HEK293 (cell line): ENCODE results near the gene ERICH4.

Experiments used
- CTCF ChIA-PET: fragments of 350-600 bp; formaldehyde crosslinking; extraction: SDS; loops from one replicate; lab custom pipeline; 2021; ENCODE audit warnings: antibody characterized with exemption; lab: Yijun Ruan, JAX
- POLR2A ChIA-PET: fragments of 300-600 bp; formaldehyde crosslinking; extraction: SDS; loops from one replicate; lab custom pipeline; 2020; ENCODE audit warnings: antibody characterized with exemption, inconsistent platforms; lab: Yijun Ruan, JAX
- H3K27ac ChIP-seq: fragments of 200-500 bp; sonication (Bioruptor generic); 2 replicates; pipeline ENCODE4 v1.5.1; 2014; ENCODE audit warnings: low read depth, low read length, control low read depth, inconsistent platforms; ENCODE audit errors: extremely low read depth
- H3K36me3 ChIP-seq, 2 experiments: fragments of 200-500 bp in 1 of 2; sonication (Bioruptor generic) in 1 of 2; 1 replicate in 1 of 2; 2 replicates in 1 of 2; pipeline ENCODE4 v1.5.1; 2014 to 2017; ENCODE audit warnings: inconsistent platforms in 2 of 2, low read length in 2 of 2; ENCODE audit not compliant: control insufficient read depth in 2 of 2, insufficient read depth in 1 of 2
- H3K4me1 ChIP-seq: fragments of 200-500 bp; sonication (Bioruptor generic); 2 replicates; pipeline ENCODE4 v1.5.1; 2014; ENCODE audit warnings: mild to moderate bottlenecking, low read length, inconsistent platforms; ENCODE audit not compliant: control insufficient read depth, insufficient read depth
- H3K4me3 ChIP-seq: 2 replicates; pipeline ENCODE4 v1.5.1; 2011; ENCODE audit warnings: low read depth, mild to moderate bottlenecking, control low read depth, low read length, moderate library complexity
- H3K9me3 ChIP-seq: fragments of 200-500 bp; sonication (Bioruptor generic); 2 replicates; pipeline ENCODE4 v1.5.1; 2014; ENCODE audit warnings: low read depth, low read length, inconsistent platforms; ENCODE audit not compliant: control insufficient read depth, insufficient read depth
- OVOL3 ChIP-seq: fragments of 450-650 bp; formaldehyde crosslinking; IDR thresholded peaks from 2 replicates; pipeline ENCODE4 v1.5.1; 2016; ENCODE audit warnings: missing biosample characterization, missing genetic modification characterization
- TRIM28 ChIP-seq: IDR thresholded peaks from 2 replicates; pipeline ENCODE4 v1.6.1; 2011; ENCODE audit warnings: low read length, control low read depth, borderline replicate concordance
- ZBTB1 ChIP-seq: fragments of 450-650 bp; formaldehyde crosslinking; IDR thresholded peaks from 2 replicates; pipeline ENCODE4 v1.5.1; 2016; ENCODE audit warnings: missing biosample characterization, missing genetic modification characterization
- ZFHX2 ChIP-seq: fragments of 450-650 bp; formaldehyde crosslinking; conservative IDR thresholded peaks from 2 replicates; pipeline ENCODE4 v1.5.1; 2016; ENCODE audit warnings: missing biosample characterization, missing genetic modification characterization
- ZFP3 ChIP-seq: fragments of 450-650 bp; formaldehyde crosslinking; IDR thresholded peaks from 2 replicates; pipeline ENCODE4 v1.5.1; 2016; ENCODE audit warnings: low read depth, missing biosample characterization, missing genetic modification characterization
- ZFP69B ChIP-seq: fragments of 450-650 bp; formaldehyde crosslinking; IDR thresholded peaks from 2 replicates; pipeline ENCODE4 v1.5.1; 2016; ENCODE audit warnings: missing biosample characterization, missing genetic modification characterization
- ZNF366 ChIP-seq: fragments of 450-650 bp; formaldehyde crosslinking; conservative IDR thresholded peaks from 2 replicates; pipeline ENCODE4 v1.5.1; 2016; ENCODE audit warnings: missing biosample characterization, missing genetic modification characterization
- ZNF558 ChIP-seq: fragments of 450-650 bp; formaldehyde crosslinking; IDR thresholded peaks from 2 replicates; pipeline ENCODE4 v1.5.1; 2016; ENCODE audit warnings: missing biosample characterization, missing genetic modification characterization
- ZNF785 ChIP-seq: fragments of 450-650 bp; formaldehyde crosslinking; IDR thresholded peaks from 2 replicates; pipeline ENCODE4 v1.5.1; 2016; ENCODE audit warnings: missing biosample characterization, missing genetic modification characterization
- ZXDB ChIP-seq: fragments of 450-650 bp; formaldehyde crosslinking; IDR thresholded peaks from 2 replicates; pipeline ENCODE4 v1.5.1; 2016; ENCODE audit warnings: missing biosample characterization, missing genetic modification characterization
- TF ChIP-seq, protein P1 (sequence below): fragments of 450-650 bp; formaldehyde crosslinking; IDR thresholded peaks from 2 replicates; pipeline ENCODE4 v1.5.1; 2016; ENCODE audit warnings: missing biosample characterization, missing genetic modification characterization
- TF ChIP-seq, protein P2 (sequence below): fragments of 450-650 bp; formaldehyde crosslinking; IDR thresholded peaks from 2 replicates; pipeline ENCODE4 v1.5.1; 2016; ENCODE audit warnings: missing biosample characterization, missing genetic modification characterization, low read depth
- TF ChIP-seq, protein P3 (sequence below): fragments of 450-650 bp; formaldehyde crosslinking; IDR thresholded peaks from 2 replicates; pipeline ENCODE4 v1.5.1; 2016; ENCODE audit warnings: missing biosample characterization, missing genetic modification characterization
- TF ChIP-seq, protein P4 (sequence below): fragments of 450-650 bp; formaldehyde crosslinking; IDR thresholded peaks from 2 replicates; pipeline ENCODE4 v1.5.1; 2016; ENCODE audit warnings: missing biosample characterization, missing genetic modification characterization
- TF ChIP-seq, protein P5 (sequence below): fragments of 450-650 bp; formaldehyde crosslinking; IDR thresholded peaks from 2 replicates; pipeline ENCODE4 v1.5.1; 2017; ENCODE audit warnings: missing biosample characterization, missing genetic modification characterization
- TF ChIP-seq, protein P6 (sequence below): fragments of 450-650 bp; formaldehyde crosslinking; IDR thresholded peaks from 2 replicates; pipeline ENCODE4 v1.5.1; 2016; ENCODE audit warnings: missing biosample characterization, missing genetic modification characterization
- TF ChIP-seq, protein P7 (sequence below): fragments of 450-650 bp; formaldehyde crosslinking; conservative IDR thresholded peaks from 2 replicates; pipeline ENCODE4 v1.5.1; 2016; ENCODE audit warnings: low read depth, missing biosample characterization, missing genetic modification characterization

ERICH4 gene

DNA sequence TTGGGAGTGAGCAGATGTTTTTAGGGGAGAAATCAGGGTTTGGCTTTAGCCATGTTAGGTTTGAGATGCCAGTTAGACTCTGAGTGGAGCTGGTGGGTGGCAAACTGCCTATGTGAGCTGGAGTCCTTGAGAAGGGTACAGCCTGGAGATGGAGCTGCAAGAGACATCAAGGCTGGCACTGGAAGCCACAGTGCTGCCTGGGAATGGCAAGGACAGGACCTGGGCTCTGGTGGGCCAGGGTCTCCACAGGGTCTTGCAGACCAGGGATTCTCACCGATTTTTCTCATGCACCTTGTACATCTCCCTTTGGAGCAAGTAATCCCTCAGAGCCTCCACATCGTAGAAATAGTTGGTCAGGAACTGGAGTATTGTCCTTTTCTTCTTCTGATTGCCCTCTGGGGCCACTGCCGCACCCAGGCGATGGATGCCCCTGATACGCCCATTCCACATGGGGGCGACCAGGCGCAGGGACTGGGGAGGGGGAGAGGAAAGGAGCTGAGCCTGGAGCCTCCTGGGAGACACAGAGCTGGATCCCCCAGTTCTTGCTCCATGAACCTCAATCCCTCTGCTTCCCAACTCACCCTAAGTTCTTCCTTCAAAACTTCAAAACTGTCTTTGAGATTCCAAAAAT is 4.9 kb upstream of the ERICH4 start:
- ChIA-PET CTCF (interaction anchor here (0.6 to 3.9 kb wide), 8 partner anchors 11 to 156 kb away, joined by 3 to 69 read pairs (median 4); no protein-coding TSS in a partner anchor), POLR2A (interaction anchor here (1.0 to 2.3 kb wide), 3 partner anchors 10 to 74 kb away, joined by 3 to 36 read pairs (median 26); partner anchors contain the start of genes B3GNT8 and B9D2)
- Histone ChIP-seq H3K4me3 (no peak overlapping the region), H3K27ac (no peak overlapping the region; the same call in 1 of the 2 replicates), H3K9me3 (no peaks in the 10 kb centered on the region), H3K4me1 (peaks cover 4% of the 10 kb centered on the region; the same call in 1 of the 2 replicates), H3K36me3 (peaks cover 16% of the 10 kb centered on the region in 2 experiments; a peak in 2 of 3 replicates)
- TF ChIP-seq, protein P1, sequence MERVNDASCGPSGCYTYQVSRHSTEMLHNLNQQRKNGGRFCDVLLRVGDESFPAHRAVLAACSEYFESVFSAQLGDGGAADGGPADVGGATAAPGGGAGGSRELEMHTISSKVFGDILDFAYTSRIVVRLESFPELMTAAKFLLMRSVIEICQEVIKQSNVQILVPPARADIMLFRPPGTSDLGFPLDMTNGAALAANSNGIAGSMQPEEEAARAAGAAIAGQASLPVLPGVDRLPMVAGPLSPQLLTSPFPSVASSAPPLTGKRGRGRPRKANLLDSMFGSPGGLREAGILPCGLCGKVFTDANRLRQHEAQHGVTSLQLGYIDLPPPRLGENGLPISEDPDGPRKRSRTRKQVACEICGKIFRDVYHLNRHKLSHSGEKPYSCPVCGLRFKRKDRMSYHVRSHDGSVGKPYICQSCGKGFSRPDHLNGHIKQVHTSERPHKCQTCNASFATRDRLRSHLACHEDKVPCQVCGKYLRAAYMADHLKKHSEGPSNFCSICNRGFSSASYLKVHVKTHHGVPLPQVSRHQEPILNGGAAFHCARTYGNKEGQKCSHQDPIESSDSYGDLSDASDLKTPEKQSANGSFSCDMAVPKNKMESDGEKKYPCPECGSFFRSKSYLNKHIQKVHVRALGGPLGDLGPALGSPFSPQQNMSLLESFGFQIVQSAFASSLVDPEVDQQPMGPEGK (tag by site-specific recombination), result no peak
- no peak for TF ChIP-seq OVOL3 (tag by site-specific recombination)
- TF ChIP-seq, protein P2, sequence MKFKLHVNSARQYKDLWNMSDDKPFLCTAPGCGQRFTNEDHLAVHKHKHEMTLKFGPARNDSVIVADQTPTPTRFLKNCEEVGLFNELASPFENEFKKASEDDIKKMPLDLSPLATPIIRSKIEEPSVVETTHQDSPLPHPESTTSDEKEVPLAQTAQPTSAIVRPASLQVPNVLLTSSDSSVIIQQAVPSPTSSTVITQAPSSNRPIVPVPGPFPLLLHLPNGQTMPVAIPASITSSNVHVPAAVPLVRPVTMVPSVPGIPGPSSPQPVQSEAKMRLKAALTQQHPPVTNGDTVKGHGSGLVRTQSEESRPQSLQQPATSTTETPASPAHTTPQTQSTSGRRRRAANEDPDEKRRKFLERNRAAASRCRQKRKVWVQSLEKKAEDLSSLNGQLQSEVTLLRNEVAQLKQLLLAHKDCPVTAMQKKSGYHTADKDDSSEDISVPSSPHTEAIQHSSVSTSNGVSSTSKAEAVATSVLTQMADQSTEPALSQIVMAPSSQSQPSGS (tag by site-specific recombination), result no peak
- TF ChIP-seq, protein P3, sequence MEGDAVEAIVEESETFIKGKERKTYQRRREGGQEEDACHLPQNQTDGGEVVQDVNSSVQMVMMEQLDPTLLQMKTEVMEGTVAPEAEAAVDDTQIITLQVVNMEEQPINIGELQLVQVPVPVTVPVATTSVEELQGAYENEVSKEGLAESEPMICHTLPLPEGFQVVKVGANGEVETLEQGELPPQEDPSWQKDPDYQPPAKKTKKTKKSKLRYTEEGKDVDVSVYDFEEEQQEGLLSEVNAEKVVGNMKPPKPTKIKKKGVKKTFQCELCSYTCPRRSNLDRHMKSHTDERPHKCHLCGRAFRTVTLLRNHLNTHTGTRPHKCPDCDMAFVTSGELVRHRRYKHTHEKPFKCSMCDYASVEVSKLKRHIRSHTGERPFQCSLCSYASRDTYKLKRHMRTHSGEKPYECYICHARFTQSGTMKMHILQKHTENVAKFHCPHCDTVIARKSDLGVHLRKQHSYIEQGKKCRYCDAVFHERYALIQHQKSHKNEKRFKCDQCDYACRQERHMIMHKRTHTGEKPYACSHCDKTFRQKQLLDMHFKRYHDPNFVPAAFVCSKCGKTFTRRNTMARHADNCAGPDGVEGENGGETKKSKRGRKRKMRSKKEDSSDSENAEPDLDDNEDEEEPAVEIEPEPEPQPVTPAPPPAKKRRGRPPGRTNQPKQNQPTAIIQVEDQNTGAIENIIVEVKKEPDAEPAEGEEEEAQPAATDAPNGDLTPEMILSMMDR (tag by site-specific recombination), result 0 out of 2 replicates have a peak, but pooled peaks have one; percentile 24
- TF ChIP-seq, protein P4, sequence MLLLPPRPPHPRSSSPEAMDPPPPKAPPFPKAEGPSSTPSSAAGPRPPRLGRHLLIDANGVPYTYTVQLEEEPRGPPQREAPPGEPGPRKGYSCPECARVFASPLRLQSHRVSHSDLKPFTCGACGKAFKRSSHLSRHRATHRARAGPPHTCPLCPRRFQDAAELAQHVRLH, result no peak

DNA sequence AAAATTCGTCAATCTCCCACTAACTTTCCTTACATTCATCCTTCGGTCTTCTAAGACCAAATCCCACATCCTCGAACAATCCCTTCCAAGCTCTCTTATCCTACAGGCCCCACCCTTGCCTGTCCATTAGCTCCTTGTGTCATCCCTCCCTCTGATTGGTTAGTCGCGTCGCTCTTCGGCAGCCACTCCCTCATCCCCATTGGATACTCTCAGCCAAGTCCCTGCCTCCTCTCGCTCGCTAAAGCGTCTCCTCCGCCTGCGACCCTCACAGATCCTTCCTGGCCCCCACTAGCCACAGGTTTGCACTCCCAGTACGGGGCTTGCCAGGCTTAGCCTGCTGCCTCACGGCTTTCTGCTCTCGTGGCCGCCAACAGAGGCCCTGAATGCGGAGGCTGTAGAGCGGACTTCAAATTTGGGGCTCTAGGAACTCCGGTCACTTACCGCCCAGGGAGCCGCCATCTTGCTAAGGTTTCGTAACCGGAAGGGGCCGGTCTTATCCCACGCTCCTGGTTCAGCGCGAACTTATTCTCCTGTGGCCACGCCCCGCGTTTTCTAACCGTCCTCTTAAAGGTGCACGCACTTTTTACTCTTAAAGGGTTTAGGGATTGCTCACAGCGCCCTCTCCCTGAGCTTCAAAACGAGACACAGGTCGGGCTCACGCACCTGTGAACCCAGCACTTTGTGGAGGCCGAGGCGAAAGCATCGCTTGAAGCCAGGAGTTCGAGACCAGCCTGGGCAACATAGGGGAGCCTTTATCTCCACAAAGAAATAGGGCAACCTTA is 3.3 kb upstream of the ERICH4 start, which contains the start of gene DMAC2:
DMAC2 (minus strand) TSS at position 472 of the 782 bp plus-strand sequence; CDS start at position 459, 13 bp downstream.
- Histone ChIP-seq H3K36me3 (peaks cover 8 to 13% of the 10 kb centered on the region in 2 experiments; a peak in 2 of 3 replicates), H3K4me3 (peak within 1 kb of the TSS; percentile 90), H3K27ac (peak within 1 kb of the TSS; percentile 70), H3K4me1 (peaks cover 4% of the 10 kb centered on the region; the same call in 1 of the 2 replicates), H3K9me3 (no peaks in the 10 kb centered on the region)
- CTCF ChIA-PET, result interaction anchor here (0.6 to 3.9 kb wide), 27 partner anchors 8 to 846 kb away, joined by 3 to 69 read pairs (median 4); no protein-coding TSS in a partner anchor
- POLR2A ChIA-PET, result interaction anchor here (0.5 to 2.3 kb wide), 28 partner anchors 9 to 836 kb away, joined by 3 to 36 read pairs (median 5); partner anchors contain the start of genes ACTMAP, B3GNT8, B9D2 and HNRNPUL1
- TF ChIP-seq ZNF785 (tag by site-specific recombination) (no peak), ZXDB (tag by site-specific recombination) (peak; percentile 95), ZNF366 (tag by site-specific recombination) (peak; percentile 76), ZFP69B (tag by site-specific recombination) (0 out of 2 replicates have a peak, but pooled peaks have one; percentile 48), ZBTB1 (tag by site-specific recombination) (no peak), TRIM28 (peak; percentile 49; the same call in 1 of the 2 replicates), ZFP3 (no peak), ZFHX2 (tag by site-specific recombination) (peak; percentile 63), ZNF558 (tag by site-specific recombination) (no peak)
- TF ChIP-seq, protein P5, sequence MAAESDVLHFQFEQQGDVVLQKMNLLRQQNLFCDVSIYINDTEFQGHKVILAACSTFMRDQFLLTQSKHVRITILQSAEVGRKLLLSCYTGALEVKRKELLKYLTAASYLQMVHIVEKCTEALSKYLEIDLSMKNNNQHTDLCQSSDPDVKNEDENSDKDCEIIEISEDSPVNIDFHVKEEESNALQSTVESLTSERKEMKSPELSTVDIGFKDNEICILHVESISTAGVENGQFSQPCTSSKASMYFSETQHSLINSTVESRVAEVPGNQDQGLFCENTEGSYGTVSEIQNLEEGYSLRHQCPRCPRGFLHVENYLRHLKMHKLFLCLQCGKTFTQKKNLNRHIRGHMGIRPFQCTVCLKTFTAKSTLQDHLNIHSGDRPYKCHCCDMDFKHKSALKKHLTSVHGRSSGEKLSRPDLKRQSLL (tag by site-specific recombination), result peak; percentile 70
- TF ChIP-seq, protein P6, sequence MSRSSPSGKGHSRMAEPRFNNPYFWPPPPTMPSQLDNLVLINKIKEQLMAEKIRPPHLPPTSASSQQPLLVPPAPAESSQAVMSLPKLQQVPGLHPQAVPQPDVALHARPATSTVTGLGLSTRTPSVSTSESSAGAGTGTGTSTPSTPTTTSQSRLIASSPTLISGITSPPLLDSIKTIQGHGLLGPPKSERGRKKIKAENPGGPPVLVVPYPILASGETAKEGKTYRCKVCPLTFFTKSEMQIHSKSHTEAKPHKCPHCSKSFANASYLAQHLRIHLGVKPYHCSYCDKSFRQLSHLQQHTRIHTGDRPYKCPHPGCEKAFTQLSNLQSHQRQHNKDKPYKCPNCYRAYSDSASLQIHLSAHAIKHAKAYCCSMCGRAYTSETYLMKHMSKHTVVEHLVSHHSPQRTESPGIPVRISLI (tag by site-specific recombination), result no peak
- TF ChIP-seq, protein P4, result peak; percentile 98
- TF ChIP-seq, protein P7, sequence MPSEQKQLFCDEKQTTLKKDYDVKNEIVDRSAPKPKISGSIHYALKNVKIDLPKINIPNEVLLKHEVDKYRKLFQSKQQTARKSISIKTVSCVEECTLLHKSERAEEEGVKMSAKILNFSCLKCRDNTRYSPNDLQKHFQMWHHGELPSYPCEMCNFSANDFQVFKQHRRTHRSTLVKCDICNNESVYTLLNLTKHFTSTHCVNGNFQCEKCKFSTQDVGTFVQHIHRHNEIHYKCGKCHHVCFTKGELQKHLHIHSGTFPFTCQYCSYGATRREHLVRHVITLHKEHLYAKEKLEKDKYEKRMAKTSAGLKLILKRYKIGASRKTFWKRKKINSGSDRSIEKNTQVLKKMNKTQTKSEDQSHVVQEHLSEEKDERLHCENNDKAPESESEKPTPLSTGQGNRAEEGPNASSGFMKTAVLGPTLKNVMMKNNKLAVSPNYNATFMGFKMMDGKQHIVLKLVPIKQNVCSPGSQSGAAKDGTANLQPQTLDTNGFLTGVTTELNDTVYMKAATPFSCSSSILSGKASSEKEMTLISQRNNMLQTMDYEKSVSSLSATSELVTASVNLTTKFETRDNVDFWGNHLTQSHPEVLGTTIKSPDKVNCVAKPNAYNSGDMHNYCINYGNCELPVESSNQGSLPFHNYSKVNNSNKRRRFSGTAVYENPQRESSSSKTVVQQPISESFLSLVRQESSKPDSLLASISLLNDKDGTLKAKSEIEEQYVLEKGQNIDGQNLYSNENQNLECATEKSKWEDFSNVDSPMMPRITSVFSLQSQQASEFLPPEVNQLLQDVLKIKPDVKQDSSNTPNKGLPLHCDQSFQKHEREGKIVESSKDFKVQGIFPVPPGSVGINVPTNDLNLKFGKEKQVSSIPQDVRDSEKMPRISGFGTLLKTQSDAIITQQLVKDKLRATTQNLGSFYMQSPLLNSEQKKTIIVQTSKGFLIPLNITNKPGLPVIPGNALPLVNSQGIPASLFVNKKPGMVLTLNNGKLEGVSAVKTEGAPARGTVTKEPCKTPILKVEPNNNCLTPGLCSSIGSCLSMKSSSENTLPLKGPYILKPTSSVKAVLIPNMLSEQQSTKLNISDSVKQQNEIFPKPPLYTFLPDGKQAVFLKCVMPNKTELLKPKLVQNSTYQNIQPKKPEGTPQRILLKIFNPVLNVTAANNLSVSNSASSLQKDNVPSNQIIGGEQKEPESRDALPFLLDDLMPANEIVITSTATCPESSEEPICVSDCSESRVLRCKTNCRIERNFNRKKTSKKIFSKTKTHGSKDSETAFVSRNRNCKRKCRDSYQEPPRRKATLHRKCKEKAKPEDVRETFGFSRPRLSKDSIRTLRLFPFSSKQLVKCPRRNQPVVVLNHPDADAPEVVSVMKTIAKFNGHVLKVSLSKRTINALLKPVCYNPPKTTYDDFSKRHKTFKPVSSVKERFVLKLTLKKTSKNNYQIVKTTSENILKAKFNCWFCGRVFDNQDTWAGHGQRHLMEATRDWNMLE (tag by site-specific recombination), result peak; percentile 79
